MM.1S (cell line): ENCODE data around the gene SELENON.

ENCODE experiments used
- DNase-seq: peaks from one replicate; pipeline ENCODE4 v3.0.0-alpha.2; 2015
- H2AFZ ChIP-seq: fragments of 300-600 bp; sonication (generic); 2 replicates; pipeline ENCODE4 v1.6.0; 2016; ENCODE audit warnings: antibody characterized with exemption, low read length
- H3F3A ChIP-seq: fragments of 300-600 bp; sonication (generic); 2 replicates; pipeline ENCODE4 v1.6.1; 2016; ENCODE audit warnings: mild to moderate bottlenecking, antibody characterized with exemption, low read length, moderate library complexity, mixed read lengths; ENCODE audit not compliant: insufficient read depth
- H3K27ac ChIP-seq: fragments of 300-600 bp; sonication (generic); 2 replicates; pipeline ENCODE4 v1.5.1; 2016; ENCODE audit warnings: mild to moderate bottlenecking, low read length
- H3K27me3 ChIP-seq: fragments of 300-600 bp; sonication (generic); replicated peaks from 2 replicates; pipeline ENCODE4 v1.6.0; 2016; ENCODE audit warnings: low read length; ENCODE audit not compliant: insufficient read depth
- H3K36me3 ChIP-seq: fragments of 300-600 bp; sonication (generic); replicated peaks from 2 replicates; pipeline ENCODE4 v1.6.1; 2016; ENCODE audit warnings: mild to moderate bottlenecking, low read length, mixed read lengths; ENCODE audit not compliant: insufficient read depth
- H3K4me1 ChIP-seq: fragments of 300-600 bp; sonication (generic); 2 replicates; pipeline ENCODE4 v1.6.1; 2016; ENCODE audit warnings: low read length, mixed read lengths
- H3K4me2 ChIP-seq: fragments of 300-600 bp; sonication (generic); 2 replicates; pipeline ENCODE4 v1.6.0; 2016; ENCODE audit warnings: low read depth, low read length
- H3K4me3 ChIP-seq: fragments of 300-600 bp; sonication (generic); 2 replicates; pipeline ENCODE4 v1.5.1; 2016; ENCODE audit warnings: low read length, mixed read lengths
- H3K79me2 ChIP-seq: fragments of 300-600 bp; sonication (generic); 2 replicates; pipeline ENCODE4 v1.6.1; 2016; ENCODE audit warnings: mixed run types, low read length, mixed read lengths
- H3K9ac ChIP-seq: fragments of 300-600 bp; sonication (generic); 2 replicates; pipeline ENCODE4 v1.6.1; 2016; ENCODE audit warnings: low read length, mixed read lengths
- H3K9me2 ChIP-seq: fragments of 300-600 bp; sonication (generic); replicated peaks from 2 replicates; pipeline ENCODE4 v1.6.1; 2016; ENCODE audit warnings: mild to moderate bottlenecking, low read length, mixed read lengths; ENCODE audit not compliant: insufficient read depth
- H3K9me3 ChIP-seq: fragments of 300-600 bp; sonication (generic); replicated peaks from 2 replicates; pipeline ENCODE4 v1.6.1; 2016; ENCODE audit warnings: mild to moderate bottlenecking, low read length, mixed read lengths; ENCODE audit not compliant: insufficient read depth
- H4K20me1 ChIP-seq: fragments of 300-600 bp; sonication (generic); 2 replicates; pipeline ENCODE4 v1.6.1; 2016; ENCODE audit warnings: mild to moderate bottlenecking, low read length, moderate library complexity, mixed read lengths; ENCODE audit not compliant: insufficient read depth
- EZH2 ChIP-seq: fragments of 300-600 bp; sonication (generic); optimal IDR thresholded peaks from 2 replicates; pipeline ENCODE3; 2017; ENCODE audit warnings: low read depth, mild to moderate bottlenecking, antibody characterized with exemption, low read length, mixed read lengths
- EZH2phosphoT487 ChIP-seq: fragments of 300-600 bp; sonication (generic); IDR thresholded peaks from 2 replicates; pipeline ENCODE4 v1.6.1; 2018; ENCODE audit warnings: antibody characterized with exemption, low read length
- TF ChIP-seq, protein P1 (sequence below): fragments of 300-600 bp; sonication (generic); IDR thresholded peaks from 2 replicates; pipeline ENCODE4 v1.5.1; 2016; ENCODE audit warnings: antibody characterized with exemption, low read length, mixed read lengths

SELENON gene

DNA sequence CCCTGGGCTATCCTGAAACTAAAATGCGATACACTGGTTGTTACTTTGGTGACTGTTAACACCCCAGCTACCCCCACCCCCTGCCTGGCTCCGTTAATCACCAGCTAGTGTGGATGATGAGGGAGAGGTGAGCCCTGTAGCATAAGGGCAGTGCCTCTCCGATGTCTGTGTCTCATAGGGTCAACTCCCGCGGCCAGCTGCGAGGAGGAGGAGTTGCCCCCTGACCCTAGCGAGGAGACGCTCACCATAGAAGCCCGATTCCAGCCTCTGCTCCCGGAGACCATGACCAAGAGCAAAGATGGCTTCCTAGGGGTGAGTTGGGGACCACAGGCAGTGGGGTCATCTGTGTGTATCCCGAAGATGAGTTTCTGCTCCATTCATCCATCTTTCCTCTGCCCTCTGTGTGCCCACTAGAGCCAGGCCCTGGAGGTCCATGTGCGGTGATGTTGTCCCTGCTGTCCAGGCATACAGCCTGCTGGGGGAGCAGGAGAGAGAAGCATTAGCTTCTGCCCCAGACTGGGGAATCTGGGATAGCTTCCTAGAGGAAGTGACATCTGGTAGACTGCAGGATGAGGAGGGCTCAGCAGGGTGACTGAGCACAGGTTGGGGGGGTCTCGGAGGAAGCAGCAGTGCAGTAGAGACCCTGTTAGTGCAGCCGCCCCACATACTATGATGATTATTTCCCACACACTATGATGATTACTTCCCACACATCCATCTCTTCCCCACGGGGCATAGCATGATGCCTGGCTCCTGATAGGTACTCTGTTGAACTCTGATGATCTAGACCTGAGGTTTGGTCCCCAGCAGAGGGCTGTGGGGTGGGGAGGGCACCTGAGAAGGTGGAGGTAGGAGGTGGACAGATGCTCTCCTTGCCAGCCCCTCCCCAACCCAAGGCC lies 5.2 kb downstream of the SELENON start:
- H3K4me2 ChIP-seq, result no peak overlapping the region
- no peaks in the 10 kb centered on the region for H3K36me3 ChIP-seq
- H2AFZ ChIP-seq, result no peak overlapping the region
- H3K9ac ChIP-seq, result no peak overlapping the region
- no peaks in the 10 kb centered on the region for H3K9me2 ChIP-seq
- no peak overlapping the region for H3K27ac ChIP-seq
- no peaks in the 10 kb centered on the region for H3K79me2 ChIP-seq
- H3K4me1 ChIP-seq, result peaks cover 15% of the 10 kb centered on the region
- H3K4me3 ChIP-seq, result no peak overlapping the region
- DNase-seq, result no peak
- TF ChIP-seq, protein P1, sequence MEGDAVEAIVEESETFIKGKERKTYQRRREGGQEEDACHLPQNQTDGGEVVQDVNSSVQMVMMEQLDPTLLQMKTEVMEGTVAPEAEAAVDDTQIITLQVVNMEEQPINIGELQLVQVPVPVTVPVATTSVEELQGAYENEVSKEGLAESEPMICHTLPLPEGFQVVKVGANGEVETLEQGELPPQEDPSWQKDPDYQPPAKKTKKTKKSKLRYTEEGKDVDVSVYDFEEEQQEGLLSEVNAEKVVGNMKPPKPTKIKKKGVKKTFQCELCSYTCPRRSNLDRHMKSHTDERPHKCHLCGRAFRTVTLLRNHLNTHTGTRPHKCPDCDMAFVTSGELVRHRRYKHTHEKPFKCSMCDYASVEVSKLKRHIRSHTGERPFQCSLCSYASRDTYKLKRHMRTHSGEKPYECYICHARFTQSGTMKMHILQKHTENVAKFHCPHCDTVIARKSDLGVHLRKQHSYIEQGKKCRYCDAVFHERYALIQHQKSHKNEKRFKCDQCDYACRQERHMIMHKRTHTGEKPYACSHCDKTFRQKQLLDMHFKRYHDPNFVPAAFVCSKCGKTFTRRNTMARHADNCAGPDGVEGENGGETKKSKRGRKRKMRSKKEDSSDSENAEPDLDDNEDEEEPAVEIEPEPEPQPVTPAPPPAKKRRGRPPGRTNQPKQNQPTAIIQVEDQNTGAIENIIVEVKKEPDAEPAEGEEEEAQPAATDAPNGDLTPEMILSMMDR, result no peak
- TF ChIP-seq EZH2, result no peak
- no peak for TF ChIP-seq EZH2phosphoT487
- H3K9me3 ChIP-seq, result no peaks in the 10 kb centered on the region
- no peaks in the 10 kb centered on the region for H4K20me1 ChIP-seq
- H3K27me3 ChIP-seq, result no peaks in the 10 kb centered on the region
- no peaks in the 10 kb centered on the region; the same call in 1 of the 2 replicates for H3F3A ChIP-seq

- DNase-seq, result no peak
- no peaks in the 10 kb centered on the region; the same call in 1 of the 2 replicates for H3F3A ChIP-seq
- no peak overlapping the region for H3K4me2 ChIP-seq
- no peaks in the 10 kb centered on the region for H3K79me2 ChIP-seq
- H3K4me3 ChIP-seq, result no peak overlapping the region
- no peak overlapping the region for H2AFZ ChIP-seq
- H3K9me2 ChIP-seq, result no peaks in the 10 kb centered on the region
- H4K20me1 ChIP-seq, result no peaks in the 10 kb centered on the region
- peaks cover 12% of the 10 kb centered on the region for H3K4me1 ChIP-seq
- H3K36me3 ChIP-seq, result no peaks in the 10 kb centered on the region
- no peaks in the 10 kb centered on the region for H3K9me3 ChIP-seq
- no peaks in the 10 kb centered on the region for H3K27me3 ChIP-seq
- no peak overlapping the region for H3K9ac ChIP-seq
- TF ChIP-seq, protein P1, result no peak
- TF ChIP-seq EZH2, result no peak
- TF ChIP-seq EZH2phosphoT487, result no peak
- H3K27ac ChIP-seq, result no peak overlapping the region
These were observed 5.9 kb downstream of the SELENON start for GRCh38 chr1:25805863-25806225.

DNA sequence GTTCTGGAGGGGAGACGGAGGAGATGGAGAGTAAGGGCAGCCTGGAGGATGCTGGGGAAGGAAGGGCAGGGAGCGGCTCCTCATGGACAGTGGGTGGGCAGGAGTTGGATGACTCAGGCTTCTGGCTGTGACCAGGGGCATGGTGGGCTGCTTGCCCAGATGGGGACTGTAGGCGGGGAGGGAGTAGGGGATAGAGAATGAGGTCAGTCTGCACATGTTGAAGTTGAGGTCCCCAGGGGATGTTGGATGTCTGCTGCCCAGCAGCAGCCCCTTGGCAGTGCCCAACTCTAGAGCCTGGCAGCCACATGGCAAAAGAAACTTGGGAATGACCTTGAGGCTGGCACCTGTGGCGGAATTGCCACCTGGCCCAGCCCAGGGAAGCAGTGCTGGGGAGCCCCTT lies 6.4 kb downstream of the SELENON start:
- Histone ChIP-seq H2AFZ (no peak overlapping the region), H3K27me3 (no peaks in the 10 kb centered on the region), H3K27ac (no peak overlapping the region), H3F3A (no peaks in the 10 kb centered on the region; the same call in 1 of the 2 replicates), H4K20me1 (no peaks in the 10 kb centered on the region), H3K9me2 (no peaks in the 10 kb centered on the region), H3K9ac (no peak overlapping the region), H3K4me3 (no peak overlapping the region), H3K36me3 (no peaks in the 10 kb centered on the region), H3K9me3 (no peaks in the 10 kb centered on the region), H3K4me1 (peaks cover 12% of the 10 kb centered on the region), H3K79me2 (no peaks in the 10 kb centered on the region), H3K4me2 (no peak overlapping the region)
- TF ChIP-seq, protein P1, result no peak
- no peak for TF ChIP-seq EZH2
- no peak for TF ChIP-seq EZH2phosphoT487
- DNase-seq, result no peak
